ENCODE measurements around the gene DNAJC1.

Gene DNAJC1

DNA sequence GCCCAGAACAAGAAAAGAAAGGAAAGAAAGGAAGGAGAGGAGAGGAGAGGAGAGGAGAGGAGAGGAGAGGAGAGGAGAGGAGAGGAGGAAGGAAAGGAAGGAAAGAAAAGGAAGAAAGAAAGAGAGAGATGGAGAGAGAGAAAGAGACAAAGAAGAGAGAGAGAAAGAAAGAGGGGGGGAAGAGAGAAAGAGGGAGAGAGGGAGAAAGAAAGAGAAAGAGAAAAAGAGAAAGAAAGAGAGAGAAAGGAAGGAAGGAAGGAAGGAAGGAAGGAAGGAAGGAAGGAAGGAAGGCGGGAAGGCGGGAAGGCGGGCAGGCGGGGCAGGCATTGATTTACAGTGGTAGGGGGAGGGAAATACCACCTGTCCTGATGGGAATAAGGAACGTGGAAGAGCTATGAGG is 92.7 kb downstream of the DNAJC1 start:
- Histone ChIP-seq H4K20me1 (ENCODE audit: control insufficient read depth, insufficient read depth, low read depth, low read length) (no peaks in the 10 kb centered on the region), H3K4me3 (ENCODE audit: low read length) (no peak overlapping the region), H3K4me2 (ENCODE audit: low read length) (no peak overlapping the region), H3K4me1 (ENCODE audit: control insufficient read depth, low read length) (no peaks in the 10 kb centered on the region), H3K27ac (ENCODE audit: low read depth, low read length) (no peak overlapping the region), H3K9me2 (replicated peaks; ENCODE audit: control insufficient read depth, low read length) (no peaks in the 10 kb centered on the region), H3F3A (ENCODE audit: control insufficient read depth, insufficient read depth) (no peaks in the 10 kb centered on the region), H3K36me3 (ENCODE audit: control insufficient read depth, low read length) (no peaks in the 10 kb centered on the region), H3K79me2 (ENCODE audit: control insufficient read depth, low read length) (no peaks in the 10 kb centered on the region), H3K27me3 (ENCODE audit: control insufficient read depth, low read length) (no peaks in the 10 kb centered on the region; the same call in 1 of the 2 replicates), H3K9me3 (ENCODE audit: control insufficient read depth, insufficient read depth, low read length) (no peaks in the 10 kb centered on the region)
- TF ChIP-seq EZH2phosphoT487 (IDR thresholded peaks at IDR 0.05; ENCODE audit: borderline replicate concordance, low read length): no peak
- TF ChIP-seq, protein P1, sequence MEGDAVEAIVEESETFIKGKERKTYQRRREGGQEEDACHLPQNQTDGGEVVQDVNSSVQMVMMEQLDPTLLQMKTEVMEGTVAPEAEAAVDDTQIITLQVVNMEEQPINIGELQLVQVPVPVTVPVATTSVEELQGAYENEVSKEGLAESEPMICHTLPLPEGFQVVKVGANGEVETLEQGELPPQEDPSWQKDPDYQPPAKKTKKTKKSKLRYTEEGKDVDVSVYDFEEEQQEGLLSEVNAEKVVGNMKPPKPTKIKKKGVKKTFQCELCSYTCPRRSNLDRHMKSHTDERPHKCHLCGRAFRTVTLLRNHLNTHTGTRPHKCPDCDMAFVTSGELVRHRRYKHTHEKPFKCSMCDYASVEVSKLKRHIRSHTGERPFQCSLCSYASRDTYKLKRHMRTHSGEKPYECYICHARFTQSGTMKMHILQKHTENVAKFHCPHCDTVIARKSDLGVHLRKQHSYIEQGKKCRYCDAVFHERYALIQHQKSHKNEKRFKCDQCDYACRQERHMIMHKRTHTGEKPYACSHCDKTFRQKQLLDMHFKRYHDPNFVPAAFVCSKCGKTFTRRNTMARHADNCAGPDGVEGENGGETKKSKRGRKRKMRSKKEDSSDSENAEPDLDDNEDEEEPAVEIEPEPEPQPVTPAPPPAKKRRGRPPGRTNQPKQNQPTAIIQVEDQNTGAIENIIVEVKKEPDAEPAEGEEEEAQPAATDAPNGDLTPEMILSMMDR (IDR thresholded peaks at IDR 0.05; ENCODE audit: low read depth, low read length, poor library complexity, severe bottlenecking): no peak

DNA sequence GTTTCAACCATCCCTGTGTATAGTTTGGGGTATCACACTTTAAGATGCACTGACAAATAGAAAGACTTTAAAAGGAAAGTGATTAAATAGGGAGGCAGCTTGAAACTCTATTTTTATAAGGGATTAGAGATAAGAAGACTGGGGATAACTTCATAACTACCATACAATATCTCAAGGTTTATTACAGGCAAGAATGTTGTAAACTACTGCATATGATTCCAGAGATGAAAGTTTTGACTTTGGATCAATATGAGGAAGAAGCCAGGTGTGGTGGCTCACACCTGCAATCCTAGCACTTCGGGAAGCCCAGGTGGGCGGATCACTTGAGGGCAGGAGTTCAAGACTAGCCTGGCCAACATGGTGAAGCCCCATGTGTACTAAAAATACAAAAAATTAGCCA is 96.1 kb downstream of the DNAJC1 start:
- Histone ChIP-seq H3K27ac (ENCODE audit: low read depth, low read length) (no peak overlapping the region), H3K4me2 (ENCODE audit: low read length) (no peak overlapping the region), H3K36me3 (ENCODE audit: control insufficient read depth, low read length) (no peaks in the 10 kb centered on the region), H3F3A (ENCODE audit: control insufficient read depth, insufficient read depth) (no peaks in the 10 kb centered on the region), H3K4me1 (ENCODE audit: control insufficient read depth, low read length) (no peaks in the 10 kb centered on the region), H3K4me3 (ENCODE audit: low read length) (no peak overlapping the region), H3K79me2 (ENCODE audit: control insufficient read depth, low read length) (no peaks in the 10 kb centered on the region), H3K9me2 (replicated peaks; ENCODE audit: control insufficient read depth, low read length) (no peaks in the 10 kb centered on the region), H3K27me3 (ENCODE audit: control insufficient read depth, low read length) (peaks cover 2% of the 10 kb centered on the region; the same call in 1 of the 2 replicates), H4K20me1 (ENCODE audit: control insufficient read depth, insufficient read depth, low read depth, low read length) (no peaks in the 10 kb centered on the region), H3K9me3 (ENCODE audit: control insufficient read depth, insufficient read depth, low read length) (no peaks in the 10 kb centered on the region)
- TF ChIP-seq, protein P1 (IDR thresholded peaks at IDR 0.05; ENCODE audit: low read depth, low read length, poor library complexity, severe bottlenecking): no peak
- TF ChIP-seq EZH2phosphoT487 (IDR thresholded peaks at IDR 0.05; ENCODE audit: borderline replicate concordance, low read length): no peak

DNA sequence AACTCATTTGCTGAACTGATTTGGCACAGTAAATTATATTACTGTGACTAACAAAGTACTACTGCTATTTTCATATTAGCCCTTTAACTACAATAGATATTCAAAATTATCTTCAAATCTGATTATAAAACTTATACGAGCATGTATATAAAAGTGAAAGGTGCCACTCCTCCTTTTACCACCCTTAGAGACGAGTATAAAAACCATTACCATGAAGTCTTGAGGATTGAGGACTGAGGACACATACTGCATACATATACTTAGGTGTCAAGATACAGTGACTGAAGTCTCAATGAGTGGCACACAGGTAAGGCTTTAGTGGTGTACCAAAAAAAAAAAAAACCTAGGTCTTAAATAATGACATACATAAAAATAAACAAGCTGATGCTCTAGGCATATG is 98.6 kb downstream of the DNAJC1 start:
- H4K20me1 ChIP-seq (ENCODE audit: control insufficient read depth, insufficient read depth, low read depth, low read length): no peaks in the 10 kb centered on the region
- 0 out of 2 replicates have a peak, but pooled peaks cover 2% of the 10 kb centered on the region for H3K27me3 ChIP-seq (ENCODE audit: control insufficient read depth, low read length)
- TF ChIP-seq, protein P1 (IDR thresholded peaks at IDR 0.05; ENCODE audit: low read depth, low read length, poor library complexity, severe bottlenecking): no peak
- no peak for TF ChIP-seq EZH2phosphoT487 (IDR thresholded peaks at IDR 0.05; ENCODE audit: borderline replicate concordance, low read length)
- H3K9me3 ChIP-seq (ENCODE audit: control insufficient read depth, insufficient read depth, low read length): no peaks in the 10 kb centered on the region
- H3K79me2 ChIP-seq (ENCODE audit: control insufficient read depth, low read length): no peaks in the 10 kb centered on the region
- H3K4me2 ChIP-seq (ENCODE audit: low read length): no peak overlapping the region
- H3K4me3 ChIP-seq (ENCODE audit: low read length): no peak overlapping the region
- no peaks in the 10 kb centered on the region for H3K9me2 ChIP-seq (replicated peaks; ENCODE audit: control insufficient read depth, low read length)
- no peaks in the 10 kb centered on the region for H3K36me3 ChIP-seq (ENCODE audit: control insufficient read depth, low read length)
- no peaks in the 10 kb centered on the region for H3K4me1 ChIP-seq (ENCODE audit: control insufficient read depth, low read length)
- H3F3A ChIP-seq (ENCODE audit: control insufficient read depth, insufficient read depth): no peaks in the 10 kb centered on the region
- no peak overlapping the region for H3K27ac ChIP-seq (ENCODE audit: low read depth, low read length)
